GM12878 (cell line): Measurements from ENCODE around the gene UBXN10. TPM values are rescaled to one million over a fixed set of nuclear protein-coding genes. Genes with fewer than 3 reads are reported as not detected.

Source experiments
- ATAC-seq: fragments of 200-7000 bp; cut with Tn5 transposase; 3 replicates; pipeline ENCODE4 v1.9.1; 2020; ENCODE audit warnings: mild to moderate bottlenecking, moderate library complexity
- BruUV-seq: library from RNA; stranded (reverse); fragments of 400-500 nt; replicated peaks from 2 replicates; lab custom pipeline; 2021; lab: Mats Ljungman, UMichigan
- CTCF ChIA-PET: fragments of 300-600 bp; sonication (Branson Sonifier 250); formaldehyde crosslinking; extraction: SDS; loops from one replicate; lab custom pipeline; 2021; ENCODE audit warnings: inconsistent platforms; lab: Yijun Ruan, JAX
- POLR2A ChIA-PET: fragments of 350-600 bp; formaldehyde crosslinking; extraction: SDS; loops from one replicate; lab custom pipeline; 2021; ENCODE audit warnings: inconsistent platforms; lab: Charles Lee
- RAD21 ChIA-PET: fragments of 300-600 bp; sonication (Branson Sonifier 250); formaldehyde crosslinking; loops from one replicate; lab custom pipeline; 2023; ENCODE audit warnings: antibody characterized with exemption; ENCODE audit not compliant: unreplicated experiment; lab: Charles Lee
- SMC1A ChIA-PET: fragments of 300-600 bp; sonication (Branson Sonifier 250); formaldehyde crosslinking; loops from one replicate; lab custom pipeline; 2023; ENCODE audit not compliant: unreplicated experiment, uncharacterized antibody; lab: Charles Lee
- DNase-seq: peaks from one replicate; pipeline ENCODE4 v3.0.0-alpha.2; 2011; ENCODE audit warnings: low read depth, low spot score
- FAIRE-seq: peaks from 3 replicates; lab custom pipeline; 2011; peaks lifted over from hg19 to GRCh38; lab: Jason Lieb, UNC
- H2AFZ ChIP-seq: 2 replicates; pipeline ENCODE4 v1.6.0; 2011; ENCODE audit warnings: low read depth, low read length, control low read depth; ENCODE audit not compliant: control insufficient read depth
- H3K27ac ChIP-seq: 2 replicates; pipeline ENCODE4 v1.5.1; 2011; ENCODE audit warnings: control low read depth; ENCODE audit not compliant: control insufficient read depth, insufficient read depth
- H3K27me3 ChIP-seq, 2 experiments: replicated peaks in 1 of 2; 2 replicates each; pipeline versions ENCODE4 v1.6.0 to v1.6.1; 2011; ENCODE audit warnings: low read length in 1 of 2; ENCODE audit not compliant: control insufficient read depth in 2 of 2, insufficient read depth in 2 of 2
- H3K36me3 ChIP-seq, 2 experiments: 2 replicates each; pipeline ENCODE4 v1.5.1; 2011; ENCODE audit warnings: low read length in 1 of 2; ENCODE audit not compliant: control insufficient read depth in 2 of 2, insufficient read depth in 2 of 2
- H3K4me1 ChIP-seq: 2 replicates; pipeline ENCODE4 v1.6.1; 2011; ENCODE audit warnings: mild to moderate bottlenecking, low read length, moderate library complexity, mixed read lengths; ENCODE audit not compliant: control insufficient read depth, insufficient read depth
- H3K4me2 ChIP-seq: 2 replicates; pipeline ENCODE4 v1.6.0; 2011; ENCODE audit warnings: control low read depth; ENCODE audit not compliant: control insufficient read depth, insufficient read depth
- H3K4me3 ChIP-seq: fragments of 200-600 bp; sonication (generic); 2 replicates; pipeline ENCODE4 v1.5.1; 2016
- H3K79me2 ChIP-seq: 2 replicates; pipeline ENCODE4 v1.6.0; 2011; ENCODE audit warnings: low read length; ENCODE audit not compliant: control insufficient read depth, insufficient read depth
- H3K9ac ChIP-seq: 2 replicates; pipeline ENCODE4 v1.8.0; 2011; ENCODE audit warnings: low read length, control low read depth, mixed read lengths; ENCODE audit not compliant: control insufficient read depth, insufficient read depth
- H3K9me3 ChIP-seq: replicated peaks from 3 replicates; pipeline ENCODE4 v1.5.1; 2011; ENCODE audit warnings: mild to moderate bottlenecking, low read length; ENCODE audit not compliant: control insufficient read depth, insufficient read depth
- H4K20me1 ChIP-seq: 2 replicates; pipeline ENCODE4 v1.6.0; 2011; ENCODE audit not compliant: control insufficient read depth, insufficient read depth
- BMI1 ChIP-seq: fragments of 450-650 bp; IDR thresholded peaks from 2 replicates; pipeline ENCODE4 v1.6.1; 2016; ENCODE audit warnings: mild to moderate bottlenecking, moderate library complexity, borderline replicate concordance
- ETV6 ChIP-seq, 2 experiments: fragments of 450-650 bp in 1 of 2; IDR thresholded peaks in 1 of 2; conservative IDR thresholded peaks in 1 of 2; 2 replicates each; pipeline ENCODE4 v1.6.1; 2014; ENCODE audit warnings: antibody characterized with exemption in 1 of 2, borderline replicate concordance in 1 of 2, low read depth in 1 of 2, mild to moderate bottlenecking in 1 of 2, moderate library complexity in 1 of 2
- GABPA ChIP-seq: IDR thresholded peaks from 2 replicates; pipeline ENCODE4 v1.6.1; 2014; ENCODE audit warnings: antibody characterized with exemption, low read depth, mild to moderate bottlenecking, inconsistent platforms
- HDGF ChIP-seq: fragments of 450-650 bp; IDR thresholded peaks from 2 replicates; pipeline ENCODE4 v1.6.1; 2016; ENCODE audit warnings: antibody characterized with exemption
- NBN ChIP-seq: fragments of 450-650 bp; IDR thresholded peaks from 2 replicates; pipeline ENCODE4 v1.6.1; 2016
- NKRF ChIP-seq: fragments of 450-650 bp; conservative IDR thresholded peaks from 2 replicates; pipeline ENCODE4 v1.6.1; 2017; ENCODE audit warnings: mild to moderate bottlenecking, moderate library complexity
- POU2F2 ChIP-seq: IDR thresholded peaks from 3 replicates; pipeline ENCODE4 v1.6.1; 2011; ENCODE audit warnings: low read depth, mild to moderate bottlenecking, low read length, borderline replicate concordance
- SIX5 ChIP-seq: IDR thresholded peaks from 2 replicates; pipeline ENCODE4 v1.6.1; 2011; ENCODE audit warnings: mild to moderate bottlenecking, low read depth, low read length, moderate library complexity; ENCODE audit not compliant: severe bottlenecking
- ZNF24 ChIP-seq: fragments of 450-650 bp; IDR thresholded peaks from 2 replicates; pipeline ENCODE4 v1.6.1; 2017; ENCODE audit warnings: antibody characterized with exemption, mild to moderate bottlenecking
- WGBS: methylation state at CpG from one replicate; pipeline ENCODE4 v1.1.6; 2016; ENCODE audit warnings: low lambda C conversion rate; ENCODE audit not compliant: insufficient replicate concordance, insufficient coverage; ENCODE audit errors: missing lambda C conversion rate; 5-methylcytosine and 5-hydroxymethylcytosine counted together
- in situ Hi-C: fragments of 300-500 bp; cut with MboI; formaldehyde crosslinking; loops from 9 replicates; pipeline ENCODE4 v1.14.3; 2018; ENCODE audit warnings: mixed read lengths
- intact Hi-C: fragments of 100-400 bp; cut with micrococcal nuclease; formaldehyde crosslinking; loops from one replicate; pipeline ENCODE4 v1.14.2; 2022; ENCODE audit not compliant: unreplicated experiment
- polyA plus RNA-seq, 11 experiments: library from polyadenylated mRNA; depleted of rRNA in 4 of 11; unstranded in 6 of 11; stranded (reverse) in 5 of 11; fragments of >200 nt; fragmentation: Nextera tagmentation in 4 of 11; fragmentation: Illumina TruSeq in 1 of 11; extraction: Ambion mirVana in 4 of 11; extraction: Trizol in 1 of 11; gene quantifications; 1 replicate in 1 of 11; 2 replicates in 10 of 11; pipeline versions ENCODE4 v1.2.1 to v1.2.3, GENCODE V29; 2011 to 2016; ENCODE audit warnings: inconsistent platforms in 2 of 11, missing spikeins in 2 of 11, low read depth in 1 of 11
- total RNA-seq, 4 experiments: library from RNA; depleted of rRNA in 3 of 4; stranded (reverse); fragments of >200 nt in 3 of 4; fragmentation: Illumina TruSeq in 1 of 4; extraction: Trizol in 1 of 4; gene quantifications; 2 replicates each; pipeline versions ENCODE4 v1.2.1 to v1.2.3, GENCODE V29; 2013 to 2021
- TF ChIP-seq, protein P1 (sequence below): fragments of 450-650 bp; formaldehyde crosslinking; IDR thresholded peaks from 2 replicates; pipeline ENCODE4 v1.4.0; 2022; ENCODE audit warnings: mild to moderate bottlenecking, moderate library complexity
- TF ChIP-seq, protein P2 (sequence below): fragments of 450-650 bp; IDR thresholded peaks from 2 replicates; pipeline ENCODE4 v1.6.1; 2017; ENCODE audit warnings: mild to moderate bottlenecking, moderate library complexity

UBXN10 gene
- total and polyA plus RNA-seq, 10 of the 15 experiments (the other 5 are each of a cell fraction or from before 2014, with no cell fraction given), result 0.03 to 0.15 (median 0.06) TPM; not detected in 7

- TF ChIP-seq, protein P1, sequence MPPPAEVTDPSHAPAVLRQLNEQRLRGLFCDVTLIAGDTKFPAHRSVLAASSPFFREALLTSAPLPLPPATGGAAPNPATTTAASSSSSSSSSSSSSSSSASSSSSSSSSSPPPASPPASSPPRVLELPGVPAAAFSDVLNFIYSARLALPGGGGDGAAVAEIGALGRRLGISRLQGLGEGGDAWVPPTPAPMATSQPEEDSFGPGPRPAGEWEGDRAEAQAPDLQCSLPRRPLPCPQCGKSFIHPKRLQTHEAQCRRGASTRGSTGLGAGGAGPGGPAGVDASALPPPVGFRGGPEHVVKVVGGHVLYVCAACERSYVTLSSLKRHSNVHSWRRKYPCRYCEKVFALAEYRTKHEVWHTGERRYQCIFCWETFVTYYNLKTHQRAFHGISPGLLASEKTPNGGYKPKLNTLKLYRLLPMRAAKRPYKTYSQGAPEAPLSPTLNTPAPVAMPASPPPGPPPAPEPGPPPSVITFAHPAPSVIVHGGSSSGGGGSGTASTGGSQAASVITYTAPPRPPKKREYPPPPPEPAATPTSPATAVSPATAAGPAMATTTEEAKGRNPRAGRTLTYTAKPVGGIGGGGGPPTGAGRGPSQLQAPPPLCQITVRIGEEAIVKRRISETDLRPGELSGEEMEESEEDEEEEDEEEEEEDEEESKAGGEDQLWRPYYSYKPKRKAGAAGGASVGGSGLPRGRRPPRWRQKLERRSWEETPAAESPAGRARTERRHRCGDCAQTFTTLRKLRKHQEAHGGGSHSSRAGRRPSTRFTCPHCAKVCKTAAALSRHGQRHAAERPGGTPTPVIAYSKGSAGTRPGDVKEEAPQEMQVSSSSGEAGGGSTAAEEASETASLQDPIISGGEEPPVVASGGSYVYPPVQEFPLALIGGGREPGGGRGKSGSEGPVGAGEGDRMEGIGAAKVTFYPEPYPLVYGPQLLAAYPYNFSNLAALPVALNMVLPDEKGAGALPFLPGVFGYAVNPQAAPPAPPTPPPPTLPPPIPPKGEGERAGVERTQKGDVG (CRISPR knock-in tag), result no peak
These were observed 46.8 kb upstream of the UBXN10 start, which contains the start of gene PLA2G2F (continued) for GRCh38 chr1:20138961-20139550.

DNA sequence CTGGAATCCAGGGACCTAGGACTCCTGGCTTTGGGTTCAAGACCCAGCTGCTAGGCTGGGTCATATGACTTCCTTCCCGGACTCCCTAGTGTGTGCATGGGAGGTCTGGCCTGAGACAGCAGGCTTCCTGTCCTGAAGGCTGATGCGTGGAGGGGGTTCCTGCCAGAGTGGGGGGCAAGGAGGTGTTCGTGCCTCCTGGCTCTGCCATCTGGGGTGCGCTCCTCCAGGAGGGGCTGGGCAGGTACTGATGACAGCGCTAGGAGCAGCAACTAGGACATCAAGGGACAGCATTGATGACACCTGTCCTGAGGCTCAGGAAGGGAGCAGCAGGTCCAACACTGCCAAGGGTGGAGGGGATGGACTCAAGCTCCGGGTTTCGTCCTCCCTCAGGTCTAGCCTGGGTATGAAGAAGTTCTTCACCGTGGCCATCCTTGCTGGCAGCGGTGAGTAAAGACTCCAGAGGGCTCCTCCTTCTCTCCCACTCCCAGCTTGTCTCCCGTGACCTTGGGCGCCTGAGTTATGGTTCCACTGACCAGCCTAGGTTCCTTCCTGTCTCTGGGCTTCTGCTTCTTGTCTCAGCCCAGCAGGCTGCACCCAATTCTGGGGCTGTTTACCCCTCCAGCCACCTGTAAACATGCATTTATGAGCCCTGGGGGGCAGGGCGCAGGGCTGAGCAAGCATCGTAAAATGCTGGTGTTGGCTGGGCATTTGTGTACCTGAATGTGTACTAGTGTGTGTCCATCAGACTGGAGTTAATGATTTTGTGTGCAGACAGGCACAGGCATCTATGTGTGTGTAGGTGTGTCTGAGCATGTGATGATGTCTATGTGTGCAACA, 45.9 kb upstream of the UBXN10 start:
- TF ChIP-seq ETV6 (conservative IDR thresholded peaks at IDR 0.05 in 1 of 2, IDR thresholded peaks at IDR 0.05 in 1 of 2; ENCODE audit: borderline replicate concordance in 1 of 2, low read depth in 1 of 2) (no peak), SIX5 (no peak), NKRF (no peak), ZNF24 (no peak), HDGF (no peak), NBN (no peak), GABPA (no peak), POU2F2 (no peak), BMI1 (no peak)
- TF ChIP-seq, protein P2, sequence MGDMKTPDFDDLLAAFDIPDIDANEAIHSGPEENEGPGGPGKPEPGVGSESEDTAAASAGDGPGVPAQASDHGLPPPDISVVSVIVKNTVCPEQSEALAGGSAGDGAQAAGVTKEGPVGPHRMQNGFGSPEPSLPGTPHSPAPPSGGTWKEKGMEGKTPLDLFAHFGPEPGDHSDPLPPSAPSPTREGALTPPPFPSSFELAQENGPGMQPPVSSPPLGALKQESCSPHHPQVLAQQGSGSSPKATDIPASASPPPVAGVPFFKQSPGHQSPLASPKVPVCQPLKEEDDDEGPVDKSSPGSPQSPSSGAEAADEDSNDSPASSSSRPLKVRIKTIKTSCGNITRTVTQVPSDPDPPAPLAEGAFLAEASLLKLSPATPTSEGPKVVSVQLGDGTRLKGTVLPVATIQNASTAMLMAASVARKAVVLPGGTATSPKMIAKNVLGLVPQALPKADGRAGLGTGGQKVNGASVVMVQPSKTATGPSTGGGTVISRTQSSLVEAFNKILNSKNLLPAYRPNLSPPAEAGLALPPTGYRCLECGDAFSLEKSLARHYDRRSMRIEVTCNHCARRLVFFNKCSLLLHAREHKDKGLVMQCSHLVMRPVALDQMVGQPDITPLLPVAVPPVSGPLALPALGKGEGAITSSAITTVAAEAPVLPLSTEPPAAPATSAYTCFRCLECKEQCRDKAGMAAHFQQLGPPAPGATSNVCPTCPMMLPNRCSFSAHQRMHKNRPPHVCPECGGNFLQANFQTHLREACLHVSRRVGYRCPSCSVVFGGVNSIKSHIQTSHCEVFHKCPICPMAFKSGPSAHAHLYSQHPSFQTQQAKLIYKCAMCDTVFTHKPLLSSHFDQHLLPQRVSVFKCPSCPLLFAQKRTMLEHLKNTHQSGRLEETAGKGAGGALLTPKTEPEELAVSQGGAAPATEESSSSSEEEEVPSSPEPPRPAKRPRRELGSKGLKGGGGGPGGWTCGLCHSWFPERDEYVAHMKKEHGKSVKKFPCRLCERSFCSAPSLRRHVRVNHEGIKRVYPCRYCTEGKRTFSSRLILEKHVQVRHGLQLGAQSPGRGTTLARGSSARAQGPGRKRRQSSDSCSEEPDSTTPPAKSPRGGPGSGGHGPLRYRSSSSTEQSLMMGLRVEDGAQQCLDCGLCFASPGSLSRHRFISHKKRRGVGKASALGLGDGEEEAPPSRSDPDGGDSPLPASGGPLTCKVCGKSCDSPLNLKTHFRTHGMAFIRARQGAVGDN, result no peak
- TF ChIP-seq, all 136 proteins: peak for 0
- BruUV-seq, result no TSS peak

More for the DNA sequence above, 45.9 kb upstream of the UBXN10 start:
- no peaks in the 10 kb centered on the region for H3K4me1 ChIP-seq
- CTCF ChIA-PET, result no interaction called here
- no peak overlapping the region for H3K4me2 ChIP-seq
- FAIRE-seq, result no peak
- no peak overlapping the region for H3K27ac ChIP-seq
- ATAC-seq, result no peak
- no peak overlapping the region for H3K9ac ChIP-seq
- no peak overlapping the region for H2AFZ ChIP-seq
- SMC1A ChIA-PET, result no interaction called here
- intact Hi-C loops (no loop called here), in situ Hi-C loops (no loop called here)
- POLR2A ChIA-PET, result no interaction called here
- WGBS, result 40% methylated on average over 13 of the region's 13 CpGs
- RAD21 ChIA-PET, result no interaction called here
- DNase-seq, result no peak
- no peaks in the 10 kb centered on the region for H3K27me3 ChIP-seq
- H3K79me2 ChIP-seq, result no peaks in the 10 kb centered on the region
- no peaks in the 10 kb centered on the region for H3K36me3 ChIP-seq
- no peaks in the 10 kb centered on the region for H3K9me3 ChIP-seq
- no peaks in the 10 kb centered on the region for H4K20me1 ChIP-seq
- no peak overlapping the region for H3K4me3 ChIP-seq
